Body of pancreas (tissue), 4 donors: ENCODE data around the gene ENG.

Experiments used
- CTCF ChIP-seq, 7 experiments: fragments of 450-650 bp in 4 of 7; fragments of 200-600 bp in 3 of 7; sonication (generic) in 3 of 7; IDR thresholded peaks; one replicate each; pipeline ENCODE4 v1.5.1; 2016 to 2019; ENCODE audit warnings: antibody characterized with exemption in 7 of 7
- POLR2A ChIP-seq, 3 donors: fragments of 450-650 bp; IDR thresholded peaks; one replicate each; pipeline ENCODE4 v1.6.1; 2016; ENCODE audit warnings: antibody characterized with exemption in 3 of 3, mild to moderate bottlenecking in 2 of 3

- TF ChIP-seq CTCF (IDR thresholded peaks at IDR 0.05) (no peak), POLR2A (IDR thresholded peaks at IDR 0.05) (peak in 2 of 3 donors; percentile 51 to 61)
Observed at GRCh38 chr9:127838375-127839078, 15.9 kb downstream of the ENG start.
